ENCODE results near the gene AGMO.

- TF ChIP-seq, protein P1, sequence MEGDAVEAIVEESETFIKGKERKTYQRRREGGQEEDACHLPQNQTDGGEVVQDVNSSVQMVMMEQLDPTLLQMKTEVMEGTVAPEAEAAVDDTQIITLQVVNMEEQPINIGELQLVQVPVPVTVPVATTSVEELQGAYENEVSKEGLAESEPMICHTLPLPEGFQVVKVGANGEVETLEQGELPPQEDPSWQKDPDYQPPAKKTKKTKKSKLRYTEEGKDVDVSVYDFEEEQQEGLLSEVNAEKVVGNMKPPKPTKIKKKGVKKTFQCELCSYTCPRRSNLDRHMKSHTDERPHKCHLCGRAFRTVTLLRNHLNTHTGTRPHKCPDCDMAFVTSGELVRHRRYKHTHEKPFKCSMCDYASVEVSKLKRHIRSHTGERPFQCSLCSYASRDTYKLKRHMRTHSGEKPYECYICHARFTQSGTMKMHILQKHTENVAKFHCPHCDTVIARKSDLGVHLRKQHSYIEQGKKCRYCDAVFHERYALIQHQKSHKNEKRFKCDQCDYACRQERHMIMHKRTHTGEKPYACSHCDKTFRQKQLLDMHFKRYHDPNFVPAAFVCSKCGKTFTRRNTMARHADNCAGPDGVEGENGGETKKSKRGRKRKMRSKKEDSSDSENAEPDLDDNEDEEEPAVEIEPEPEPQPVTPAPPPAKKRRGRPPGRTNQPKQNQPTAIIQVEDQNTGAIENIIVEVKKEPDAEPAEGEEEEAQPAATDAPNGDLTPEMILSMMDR (conservative IDR thresholded peaks at IDR 0.05; ENCODE audit: low read depth in 2 of 2), result no peak
- no peak for TF ChIP-seq EZH2 (IDR thresholded peaks at IDR 0.05; ENCODE audit: low read depth, unreplicated experiment)
- TF ChIP-seq EZH2phosphoT487 (IDR thresholded peaks at IDR 0.05; ENCODE audit: unreplicated experiment), result no peak
- TF ChIP-seq POLR2AphosphoS5 (IDR thresholded peaks at IDR 0.05; ENCODE audit: low read depth), result no peak
- TF ChIP-seq JUNB (IDR thresholded peaks at IDR 0.05; ENCODE audit: unreplicated experiment), result no peak
- no peak for TF ChIP-seq REST (IDR thresholded peaks at IDR 0.05; ENCODE audit: unreplicated experiment)
- TF ChIP-seq CREB1 (CRISPR knock-in tag; IDR thresholded peaks at IDR 0.05; ENCODE audit: low read depth), result no peak
- TF ChIP-seq NANOG (IDR thresholded peaks at IDR 0.05; ENCODE audit: borderline replicate concordance), result no peak
- no peak for TF ChIP-seq ZNF114 (CRISPR knock-in tag; IDR thresholded peaks at IDR 0.05)
- no peak for TF ChIP-seq ZNF331 (CRISPR knock-in tag; IDR thresholded peaks at IDR 0.05; ENCODE audit: low read depth)
- TF ChIP-seq, protein P2, sequence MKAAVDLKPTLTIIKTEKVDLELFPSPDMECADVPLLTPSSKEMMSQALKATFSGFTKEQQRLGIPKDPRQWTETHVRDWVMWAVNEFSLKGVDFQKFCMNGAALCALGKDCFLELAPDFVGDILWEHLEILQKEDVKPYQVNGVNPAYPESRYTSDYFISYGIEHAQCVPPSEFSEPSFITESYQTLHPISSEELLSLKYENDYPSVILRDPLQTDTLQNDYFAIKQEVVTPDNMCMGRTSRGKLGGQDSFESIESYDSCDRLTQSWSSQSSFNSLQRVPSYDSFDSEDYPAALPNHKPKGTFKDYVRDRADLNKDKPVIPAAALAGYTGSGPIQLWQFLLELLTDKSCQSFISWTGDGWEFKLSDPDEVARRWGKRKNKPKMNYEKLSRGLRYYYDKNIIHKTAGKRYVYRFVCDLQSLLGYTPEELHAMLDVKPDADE (IDR thresholded peaks at IDR 0.05), result no peak
These were observed 44.7 kb upstream of the AGMO start for GRCh38 chr7:15606561-15606960.
